Vagina (tissue), 2 donors: ENCODE results near the gene RRP8. TPM values are rescaled to one million over a fixed set of nuclear protein-coding genes. Genes with fewer than 3 reads are reported as not detected.

ENCODE experiments used
- DNase-seq, 2 donors: peaks; one replicate each; pipeline ENCODE4 v3.0.0-alpha.2; 2017; ENCODE audit errors: extremely low spot score in 2 of 2
- H3K27ac ChIP-seq: fragments of 200-600 bp; sonication (generic); one replicate; pipeline ENCODE4 v1.5.1; 2019
- H3K27me3 ChIP-seq: fragments of 200-600 bp; sonication (generic); one replicate; pipeline ENCODE4 v1.5.1; 2019
- H3K36me3 ChIP-seq, 2 donors: fragments of 200-600 bp; sonication (generic); one replicate each; pipeline ENCODE4 v1.5.1; 2017 to 2019
- H3K4me1 ChIP-seq: fragments of 200-600 bp; sonication (generic); one replicate; pipeline ENCODE4 v1.5.1; 2019
- H3K4me3 ChIP-seq, 2 donors: fragments of 200-600 bp; sonication (generic); 1 replicate in 1 of 2; 2 replicates in 1 of 2; pipeline ENCODE4 v1.5.1; 2016 to 2019
- H3K9me3 ChIP-seq: fragments of 200-600 bp; sonication (generic); one replicate; pipeline ENCODE4 v1.5.1; 2019
- POLR2A ChIP-seq, 2 donors: fragments of 450-650 bp; IDR thresholded peaks; one replicate each; pipeline ENCODE4 v1.6.1; 2017; ENCODE audit warnings: antibody characterized with exemption in 2 of 2, mild to moderate bottlenecking in 2 of 2, moderate library complexity in 2 of 2
- POLR2AphosphoS5 ChIP-seq, 2 donors: sonication (generic); formaldehyde crosslinking; IDR thresholded peaks; one replicate each; pipeline ENCODE4 v1.9.0; 2017; ENCODE audit warnings: antibody characterized with exemption in 2 of 2, mild to moderate bottlenecking in 2 of 2, low read depth in 1 of 2; ENCODE audit not compliant: insufficient read depth in 1 of 2
- intact Hi-C: fragments of 100-400 bp; cut with DNase I; formaldehyde crosslinking; loops from one replicate; pipeline ENCODE4 v1.15.1; 2023
- total RNA-seq: library from RNA; depleted of rRNA; stranded (reverse); fragments of >200 nt; gene quantifications from one replicate; pipeline ENCODE4 v1.2.3, GENCODE V29; 2016
- TF ChIP-seq, protein P1 (sequence below), 3 experiments: fragments of 450-650 bp in 2 of 3; fragments of 200-600 bp in 1 of 3; sonication (generic) in 1 of 3; IDR thresholded peaks; one replicate each; pipeline ENCODE4 v1.5.1; 2017 to 2019; ENCODE audit warnings: antibody characterized with exemption in 3 of 3, mild to moderate bottlenecking in 2 of 3, moderate library complexity in 2 of 3

Gene RRP8
- total RNA-seq, 1 donor from 2014 or later, result 10.3 TPM

DNA sequence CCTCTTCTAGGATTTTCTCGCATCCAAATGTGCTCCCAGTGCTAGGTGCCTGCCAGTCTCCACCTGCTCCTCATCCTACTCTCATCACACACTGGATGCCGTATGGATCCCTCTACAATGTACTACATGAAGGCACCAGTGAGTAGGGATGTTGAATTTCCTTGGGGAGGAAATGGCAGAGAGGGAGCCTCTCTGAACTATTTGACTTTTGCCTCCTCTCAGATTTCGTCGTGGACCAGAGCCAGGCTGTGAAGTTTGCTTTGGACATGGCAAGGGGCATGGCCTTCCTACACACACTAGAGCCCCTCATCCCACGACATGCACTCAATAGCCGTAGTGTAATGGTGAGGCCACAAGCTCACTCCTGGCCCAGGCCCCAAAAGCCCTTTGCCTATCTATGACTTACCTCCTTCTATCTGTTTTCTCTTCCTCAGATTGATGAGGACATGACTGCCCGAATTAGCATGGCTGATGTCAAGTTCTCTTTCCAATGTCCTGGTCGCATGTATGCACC is 6.1 kb upstream of the RRP8 start:
- TF ChIP-seq POLR2AphosphoS5 (IDR thresholded peaks at IDR 0.05; ENCODE audit: insufficient read depth in 1 of 2, low read depth in 1 of 2) (no peak), POLR2A (IDR thresholded peaks at IDR 0.05) (no peak)
- TF ChIP-seq, protein P1, sequence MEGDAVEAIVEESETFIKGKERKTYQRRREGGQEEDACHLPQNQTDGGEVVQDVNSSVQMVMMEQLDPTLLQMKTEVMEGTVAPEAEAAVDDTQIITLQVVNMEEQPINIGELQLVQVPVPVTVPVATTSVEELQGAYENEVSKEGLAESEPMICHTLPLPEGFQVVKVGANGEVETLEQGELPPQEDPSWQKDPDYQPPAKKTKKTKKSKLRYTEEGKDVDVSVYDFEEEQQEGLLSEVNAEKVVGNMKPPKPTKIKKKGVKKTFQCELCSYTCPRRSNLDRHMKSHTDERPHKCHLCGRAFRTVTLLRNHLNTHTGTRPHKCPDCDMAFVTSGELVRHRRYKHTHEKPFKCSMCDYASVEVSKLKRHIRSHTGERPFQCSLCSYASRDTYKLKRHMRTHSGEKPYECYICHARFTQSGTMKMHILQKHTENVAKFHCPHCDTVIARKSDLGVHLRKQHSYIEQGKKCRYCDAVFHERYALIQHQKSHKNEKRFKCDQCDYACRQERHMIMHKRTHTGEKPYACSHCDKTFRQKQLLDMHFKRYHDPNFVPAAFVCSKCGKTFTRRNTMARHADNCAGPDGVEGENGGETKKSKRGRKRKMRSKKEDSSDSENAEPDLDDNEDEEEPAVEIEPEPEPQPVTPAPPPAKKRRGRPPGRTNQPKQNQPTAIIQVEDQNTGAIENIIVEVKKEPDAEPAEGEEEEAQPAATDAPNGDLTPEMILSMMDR (IDR thresholded peaks at IDR 0.05), result no peak
- H3K27me3 ChIP-seq, result no peaks in the 10 kb centered on the region
- peaks cover 0 to 32% of the 10 kb centered on the region in 2 donors for H3K36me3 ChIP-seq
- DNase-seq, result peak in 1 of 2 donors; percentile 85
- peak overlapping the region; percentile 87 for H3K27ac ChIP-seq
- intact Hi-C loops, result loop anchor here (10.0 kb wide), 1 partner anchor 45 kb away; the partner anchor contains the start of gene DCHS1
- H3K4me3 ChIP-seq, result no peak overlapping the region
- H3K4me1 ChIP-seq, result peaks cover 58% of the 10 kb centered on the region
- H3K9me3 ChIP-seq, result no peaks in the 10 kb centered on the region

DNA sequence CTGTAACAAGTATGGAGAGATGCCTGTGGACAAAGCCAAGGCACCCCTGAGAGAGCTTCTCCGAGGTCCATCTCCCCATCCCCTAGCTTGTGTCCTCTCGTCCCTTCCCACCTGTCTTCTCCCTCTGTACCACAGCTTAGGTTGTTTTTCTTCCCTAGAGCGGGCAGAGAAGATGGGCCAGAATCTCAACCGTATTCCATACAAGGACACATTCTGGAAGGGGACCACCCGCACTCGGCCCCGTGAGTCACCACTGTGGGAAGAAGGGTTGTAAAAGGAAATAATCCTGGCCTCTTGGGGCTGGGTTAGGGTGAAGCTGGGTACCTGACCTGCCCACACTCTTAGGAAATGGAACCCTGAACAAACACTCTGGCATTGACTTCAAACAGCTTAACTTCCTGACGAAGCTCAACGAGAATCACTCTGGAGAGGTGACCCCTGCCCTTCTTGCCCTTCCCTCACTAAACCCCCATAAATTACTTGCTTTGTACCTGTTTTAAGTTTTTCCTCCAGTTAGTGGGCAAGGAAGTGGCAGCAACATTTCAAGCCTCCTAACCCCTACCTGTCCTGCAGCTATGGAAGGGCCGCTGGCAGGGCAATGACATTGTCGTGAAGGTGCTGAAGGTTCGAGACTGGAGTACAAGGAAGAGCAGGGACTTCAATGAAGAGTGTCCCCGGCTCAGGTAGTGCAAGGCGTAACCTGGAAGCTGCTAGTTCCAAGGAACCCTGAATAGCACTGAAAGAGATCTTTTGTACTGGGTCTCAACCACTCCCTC is 5.5 kb upstream of the RRP8 start:
- intact Hi-C loops, result loop anchor here (10.0 kb wide), 1 partner anchor 46 kb away; the partner anchor contains the start of gene DCHS1
- H3K4me1 ChIP-seq, result peaks cover 59% of the 10 kb centered on the region
- peaks cover 0 to 32% of the 10 kb centered on the region in 2 donors for H3K36me3 ChIP-seq
- TF ChIP-seq POLR2A (IDR thresholded peaks at IDR 0.05) (no peak), POLR2AphosphoS5 (IDR thresholded peaks at IDR 0.05; ENCODE audit: insufficient read depth in 1 of 2, low read depth in 1 of 2) (no peak)
- TF ChIP-seq, protein P1 (IDR thresholded peaks at IDR 0.05), result no peak
- DNase-seq, result peak in 1 of 2 donors; percentile 85
- no peaks in the 10 kb centered on the region for H3K9me3 ChIP-seq
- peak overlapping the region; percentile 87 for H3K27ac ChIP-seq
- H3K4me3 ChIP-seq, result no peak overlapping the region
- no peaks in the 10 kb centered on the region for H3K27me3 ChIP-seq

DNA sequence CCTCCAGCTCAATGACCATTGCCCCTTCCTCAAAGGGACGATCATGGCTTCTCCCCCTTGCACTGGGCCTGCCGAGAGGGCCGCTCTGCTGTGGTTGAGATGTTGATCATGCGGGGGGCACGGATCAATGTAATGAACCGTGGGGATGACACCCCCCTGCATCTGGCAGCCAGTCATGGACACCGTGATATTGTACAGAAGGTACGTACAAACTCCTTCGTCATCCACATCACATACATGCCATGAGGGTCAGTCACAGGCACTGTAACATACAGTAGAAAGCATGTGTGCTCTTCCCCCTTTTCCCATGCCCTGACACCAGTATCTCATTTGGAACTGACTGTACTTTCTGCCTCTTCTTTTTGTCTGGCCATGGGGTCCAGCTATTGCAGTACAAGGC is 4.6 kb upstream of the RRP8 start:
- no peak overlapping the region for H3K4me3 ChIP-seq
- H3K9me3 ChIP-seq, result no peaks in the 10 kb centered on the region
- intact Hi-C loops, result loop anchor here (10.0 kb wide), 1 partner anchor 47 kb away; the partner anchor contains the start of gene DCHS1
- peak overlapping the region; percentile 87 for H3K27ac ChIP-seq
- peaks cover 55% of the 10 kb centered on the region for H3K4me1 ChIP-seq
- TF ChIP-seq, protein P1 (IDR thresholded peaks at IDR 0.05), result no peak
- TF ChIP-seq POLR2AphosphoS5 (IDR thresholded peaks at IDR 0.05; ENCODE audit: insufficient read depth in 1 of 2, low read depth in 1 of 2) (no peak), POLR2A (IDR thresholded peaks at IDR 0.05) (no peak)
- no peaks in the 10 kb centered on the region for H3K27me3 ChIP-seq
- peaks cover 0 to 32% of the 10 kb centered on the region in 2 donors for H3K36me3 ChIP-seq
- peak in 1 of 2 donors; percentile 83 for DNase-seq

DNA sequence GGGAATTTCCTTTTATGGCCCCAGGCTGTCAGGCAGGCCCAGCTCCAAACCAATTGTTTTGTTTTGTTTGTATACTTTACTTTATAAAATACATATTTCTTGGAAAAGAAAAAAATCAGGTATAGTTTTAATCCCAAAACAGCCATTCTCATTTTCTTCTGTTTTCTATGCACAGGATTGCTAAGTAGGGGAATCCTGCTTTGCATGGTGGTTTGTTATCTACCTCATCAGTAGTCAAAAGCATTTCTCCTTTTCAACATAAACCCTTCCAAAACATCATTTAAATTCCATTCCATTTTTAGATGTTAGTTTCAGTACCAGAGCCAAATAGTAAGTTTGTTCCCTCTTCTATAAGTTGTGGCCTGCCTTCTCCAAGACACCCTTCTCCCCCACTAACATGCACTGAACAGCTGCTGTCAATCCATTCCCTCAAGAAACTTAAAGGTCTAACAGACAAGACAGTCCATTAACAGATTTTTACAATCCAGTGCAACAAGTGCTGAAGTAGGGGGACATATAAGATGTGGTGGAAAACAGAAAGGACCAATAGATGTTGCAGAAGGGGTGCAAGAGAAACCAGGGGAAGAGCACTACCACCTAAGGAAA is 3.9 kb upstream of the RRP8 start:
- Histone ChIP-seq H3K27me3 (no peaks in the 10 kb centered on the region), H3K9me3 (no peaks in the 10 kb centered on the region), H3K4me3 (peak overlapping the region in 1 of 2 donors; percentile 31), H3K4me1 (peaks cover 56% of the 10 kb centered on the region), H3K27ac (peak overlapping the region; percentile 87), H3K36me3 (peaks cover 0 to 32% of the 10 kb centered on the region in 2 donors)
- TF ChIP-seq, protein P1 (IDR thresholded peaks at IDR 0.05), result no peak
- TF ChIP-seq POLR2A (IDR thresholded peaks at IDR 0.05) (no peak), POLR2AphosphoS5 (IDR thresholded peaks at IDR 0.05; ENCODE audit: insufficient read depth in 1 of 2, low read depth in 1 of 2) (no peak)
- intact Hi-C loops, result loop anchor here (10.0 kb wide), 1 partner anchor 48 kb away; the partner anchor contains the start of gene DCHS1
- DNase-seq, result peak in 1 of 2 donors; percentile 16
